ELF-1 (cell line): ENCODE measurements around the gene TBKBP1.

Source experiments
- DNase-seq: peaks from one replicate; pipeline ENCODE4 v3.0.0-alpha.2; 2016; ENCODE audit warnings: low read depth, low spot score

Gene TBKBP1, protein sequence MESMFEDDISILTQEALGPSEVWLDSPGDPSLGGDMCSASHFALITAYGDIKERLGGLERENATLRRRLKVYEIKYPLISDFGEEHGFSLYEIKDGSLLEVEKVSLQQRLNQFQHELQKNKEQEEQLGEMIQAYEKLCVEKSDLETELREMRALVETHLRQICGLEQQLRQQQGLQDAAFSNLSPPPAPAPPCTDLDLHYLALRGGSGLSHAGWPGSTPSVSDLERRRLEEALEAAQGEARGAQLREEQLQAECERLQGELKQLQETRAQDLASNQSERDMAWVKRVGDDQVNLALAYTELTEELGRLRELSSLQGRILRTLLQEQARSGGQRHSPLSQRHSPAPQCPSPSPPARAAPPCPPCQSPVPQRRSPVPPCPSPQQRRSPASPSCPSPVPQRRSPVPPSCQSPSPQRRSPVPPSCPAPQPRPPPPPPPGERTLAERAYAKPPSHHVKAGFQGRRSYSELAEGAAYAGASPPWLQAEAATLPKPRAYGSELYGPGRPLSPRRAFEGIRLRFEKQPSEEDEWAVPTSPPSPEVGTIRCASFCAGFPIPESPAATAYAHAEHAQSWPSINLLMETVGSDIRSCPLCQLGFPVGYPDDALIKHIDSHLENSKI

DNA sequence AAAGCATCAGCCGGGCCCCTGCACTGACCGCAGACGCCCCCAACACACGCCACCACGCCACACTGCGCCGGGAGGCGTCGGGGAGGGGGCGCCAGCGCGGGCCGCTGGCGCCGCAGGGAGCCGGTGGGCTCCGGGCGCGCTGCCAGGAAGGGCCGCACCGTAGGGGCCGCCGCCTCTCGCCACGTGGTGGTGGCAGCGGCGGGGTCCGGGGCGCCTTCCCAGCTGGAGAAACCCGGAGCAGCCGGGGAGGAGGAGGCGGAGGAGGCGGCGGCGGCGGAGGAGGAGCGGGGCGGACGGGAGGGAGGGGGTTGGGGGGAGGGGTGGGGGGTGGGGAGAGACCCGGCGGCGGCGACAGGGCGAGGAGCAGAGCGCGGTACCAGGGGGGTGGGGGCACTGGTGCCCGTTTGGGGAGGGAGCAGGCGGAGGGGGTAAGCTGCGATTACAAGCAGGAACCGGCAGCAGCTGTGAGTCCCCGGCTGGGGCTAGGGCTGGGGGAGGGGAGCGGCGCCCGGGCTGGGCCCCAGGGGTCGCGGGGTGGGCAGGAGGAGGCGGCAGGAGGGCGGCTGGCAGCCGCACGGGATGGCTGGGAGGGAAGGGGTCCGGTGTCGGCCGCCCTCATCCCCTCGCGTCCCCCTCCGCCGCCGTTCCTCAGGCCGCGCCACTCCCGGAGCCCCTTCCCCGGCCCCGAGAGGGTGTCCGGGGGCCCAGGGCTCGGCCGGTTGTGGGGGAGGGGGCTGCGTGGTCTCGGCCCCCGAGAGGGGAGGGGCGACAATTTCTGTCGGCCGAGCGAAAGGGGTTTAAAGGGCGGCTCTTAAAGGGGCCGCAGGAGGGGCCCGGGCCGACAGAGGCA lies at the start of gene TBKBP1:
TBKBP1 (plus strand) TSS at position 431 of the 850 bp plus-strand sequence. CDS start 1,952 bp downstream, outside the sequence.
- DNase-seq, result peak; percentile 84

DNA sequence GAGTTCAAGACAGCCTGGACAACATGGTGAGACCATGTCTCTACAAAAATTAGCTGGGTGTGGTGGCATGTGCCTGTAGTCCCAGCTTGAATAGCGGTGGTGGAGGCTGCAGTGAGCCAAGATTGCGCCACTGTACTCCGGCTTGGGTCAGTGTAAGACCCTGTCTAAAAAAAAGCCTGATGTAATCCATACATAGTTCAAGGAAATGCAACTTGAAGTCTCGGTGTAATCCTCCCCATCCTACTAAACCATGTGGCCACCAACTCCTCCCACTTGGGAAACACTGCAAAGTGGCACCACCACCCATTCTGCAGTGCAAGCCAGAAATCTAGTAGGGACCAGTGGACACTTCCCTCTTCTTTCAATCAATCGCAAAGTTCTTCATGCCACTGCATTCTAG lies 49.6 kb upstream of the TBKBP1 start:
- no peak for DNase-seq

DNA sequence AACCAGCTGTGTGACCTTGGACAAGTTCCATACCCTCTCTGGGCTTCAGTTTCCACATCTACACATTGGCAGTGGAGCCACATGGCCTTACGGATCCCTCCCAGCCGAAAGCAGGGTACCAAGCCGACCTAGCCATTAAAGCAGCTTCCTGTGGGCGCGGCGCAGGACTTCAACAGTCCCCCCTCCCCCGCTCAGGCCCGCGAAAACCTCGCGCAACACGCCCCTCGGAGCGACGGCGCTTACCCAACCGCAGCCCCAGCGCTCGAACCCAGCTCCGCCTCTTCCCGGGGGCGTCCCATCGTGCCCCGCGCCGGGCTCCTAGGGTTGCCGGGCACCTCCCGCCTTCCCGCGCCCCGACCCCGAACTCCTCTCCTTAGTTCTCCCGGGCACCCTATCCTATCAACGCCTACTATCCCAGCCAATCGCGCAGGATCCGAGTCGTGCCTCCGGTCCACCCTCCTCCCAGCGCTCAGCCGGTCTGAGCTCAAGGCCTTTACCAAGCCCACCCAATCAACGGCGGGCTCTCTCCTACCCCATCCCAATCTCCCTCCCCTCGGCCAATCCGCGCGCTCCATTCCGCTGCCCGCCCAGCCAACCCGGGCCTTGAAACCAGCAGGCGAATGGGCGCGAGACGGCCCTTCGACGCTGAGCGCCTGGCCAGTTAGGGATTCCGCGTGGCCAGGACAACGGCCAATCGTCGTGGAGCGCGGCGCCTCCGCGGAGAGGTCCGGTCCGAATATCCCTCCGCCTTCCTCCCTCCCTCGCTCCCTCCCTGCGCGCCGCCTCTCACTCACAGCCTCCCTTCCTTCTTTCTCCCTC lies 44.6 kb upstream of the TBKBP1 start, which contains the start of gene KPNB1:
KPNB1 (plus strand) TSS at position 767 of the 819 bp plus-strand sequence. CDS start 326 bp downstream, outside the sequence.
- peak; percentile 100 for DNase-seq

DNA sequence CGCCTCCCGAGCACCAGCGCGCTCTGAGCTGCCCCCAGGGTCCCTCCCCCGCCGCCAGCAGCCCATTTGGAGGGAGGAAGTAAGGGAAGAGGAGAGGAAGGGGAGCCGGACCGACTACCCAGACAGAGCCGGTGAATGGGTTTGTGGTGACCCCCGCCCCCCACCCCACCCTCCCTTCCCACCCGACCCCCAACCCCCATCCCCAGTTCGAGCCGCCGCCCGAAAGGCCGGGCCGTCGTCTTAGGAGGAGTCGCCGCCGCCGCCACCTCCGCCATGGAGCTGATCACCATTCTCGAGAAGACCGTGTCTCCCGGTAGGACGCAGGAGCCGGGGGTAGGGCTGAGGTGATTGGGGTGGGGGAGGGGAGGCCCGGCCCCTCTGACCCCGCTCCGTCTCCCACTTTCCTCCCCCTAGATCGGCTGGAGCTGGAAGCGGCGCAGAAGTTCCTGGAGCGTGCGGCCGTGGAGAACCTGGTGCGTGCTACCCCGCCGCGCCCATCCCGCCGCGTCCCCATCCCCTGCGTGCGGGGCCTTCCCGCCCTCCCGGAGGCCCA lies 43.9 kb upstream of the TBKBP1 start:
- no peak for DNase-seq

DNA sequence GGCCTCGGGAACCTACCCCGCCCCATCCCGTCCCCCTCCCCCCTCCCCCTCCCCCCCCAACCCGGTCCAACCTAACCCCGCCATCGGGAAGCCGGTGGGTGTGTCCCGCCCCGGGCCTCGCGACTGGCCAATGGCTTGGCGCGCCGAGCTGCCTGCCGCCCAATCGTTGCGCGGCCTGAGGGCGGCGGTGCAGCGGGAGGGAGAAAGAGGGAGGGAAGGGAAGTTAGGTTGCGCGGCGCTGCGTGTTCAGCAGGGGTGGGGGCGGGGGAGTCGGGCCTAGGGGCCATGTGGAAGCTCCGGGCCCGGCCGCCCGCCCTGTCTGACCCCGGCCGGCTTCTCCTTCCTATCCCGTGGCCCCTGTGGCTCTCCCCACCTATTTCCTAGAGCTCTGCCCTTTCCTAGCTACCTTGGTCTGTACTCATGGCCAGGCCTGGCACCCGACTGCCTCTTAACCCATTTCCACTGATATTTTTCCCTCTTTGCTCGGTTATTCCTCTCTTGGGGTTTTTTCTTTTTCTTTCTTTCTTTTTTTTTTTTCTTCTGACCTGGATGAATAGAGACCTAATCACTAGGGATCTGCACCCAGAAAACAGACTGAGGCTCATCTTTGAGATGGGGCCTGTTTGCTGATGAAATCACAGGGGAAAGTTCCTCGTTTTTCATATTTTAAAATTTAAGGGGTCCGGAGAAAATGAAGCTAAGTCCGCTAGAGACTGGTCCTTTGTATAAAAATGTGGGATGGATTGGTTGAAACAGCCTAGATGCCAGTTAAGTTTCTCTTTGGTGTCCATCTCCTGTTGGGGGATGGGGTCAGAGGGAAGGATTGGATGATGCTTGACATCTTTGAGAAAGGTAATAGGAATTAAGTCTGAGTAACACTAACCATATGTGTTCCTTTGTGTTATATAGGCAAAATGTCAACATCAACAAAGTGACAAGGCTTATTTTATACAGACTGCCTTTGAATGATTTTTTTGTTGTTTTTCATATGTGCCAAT lies 43.1 kb upstream of the TBKBP1 start:
- DNase-seq, result peak; percentile 97

DNA sequence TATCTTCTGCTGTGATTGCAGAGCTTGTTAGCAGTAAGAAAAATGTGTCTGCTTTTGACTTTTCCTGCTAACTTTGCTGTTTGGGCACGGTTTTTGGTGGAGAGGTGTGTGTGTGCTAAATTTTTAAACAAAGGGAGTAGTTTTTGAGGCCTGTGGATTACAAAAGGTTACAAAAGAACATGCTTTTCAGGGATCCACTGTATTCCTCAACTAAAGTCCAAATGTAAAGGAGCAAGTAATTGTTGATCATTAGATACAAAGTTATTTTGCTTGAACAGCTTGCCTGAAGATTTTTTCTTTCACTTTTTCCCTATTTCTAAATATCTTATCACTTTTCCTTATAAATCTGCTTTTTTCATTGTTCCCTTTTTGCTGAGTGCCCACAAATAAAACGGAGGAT lies 42.3 kb upstream of the TBKBP1 start:
- DNase-seq, result no peak

DNA sequence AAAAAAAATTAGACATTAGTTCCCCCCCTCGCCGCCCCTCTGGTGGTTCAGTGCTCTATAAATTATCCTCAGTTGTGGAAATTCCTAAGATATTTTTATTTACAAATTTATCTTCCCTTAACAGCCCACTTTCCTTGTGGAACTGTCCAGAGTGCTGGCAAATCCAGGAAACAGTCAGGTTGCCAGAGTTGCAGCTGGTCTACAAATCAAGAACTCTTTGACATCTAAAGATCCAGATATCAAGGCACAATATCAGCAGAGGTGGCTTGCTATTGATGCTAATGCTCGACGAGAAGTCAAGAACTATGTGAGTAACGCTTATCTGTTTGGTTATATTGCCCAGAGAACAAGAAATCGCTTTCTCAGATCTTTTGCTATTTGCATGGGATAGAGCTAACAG lies 41.4 kb upstream of the TBKBP1 start:
- DNase-seq, result no peak

DNA sequence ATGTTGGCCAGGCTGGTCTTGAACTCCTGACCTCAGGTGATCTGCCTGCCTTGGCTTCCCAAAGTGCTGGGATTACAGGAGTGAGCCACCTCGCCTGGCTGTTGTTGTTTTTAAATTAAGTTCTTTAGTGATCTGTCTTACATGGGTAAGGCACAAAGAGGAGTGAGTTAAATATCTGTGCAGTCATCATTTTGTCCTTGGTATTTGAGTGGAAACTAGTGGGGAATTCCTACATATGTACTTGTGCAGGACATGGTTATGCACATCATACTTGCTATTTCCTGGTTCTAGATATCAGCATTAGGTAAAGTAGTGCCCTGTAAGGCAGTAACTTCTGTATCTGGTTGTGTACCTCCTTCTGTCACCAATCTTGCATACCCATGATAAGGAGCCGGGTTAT lies 40.5 kb upstream of the TBKBP1 start:
- no peak for DNase-seq

DNA sequence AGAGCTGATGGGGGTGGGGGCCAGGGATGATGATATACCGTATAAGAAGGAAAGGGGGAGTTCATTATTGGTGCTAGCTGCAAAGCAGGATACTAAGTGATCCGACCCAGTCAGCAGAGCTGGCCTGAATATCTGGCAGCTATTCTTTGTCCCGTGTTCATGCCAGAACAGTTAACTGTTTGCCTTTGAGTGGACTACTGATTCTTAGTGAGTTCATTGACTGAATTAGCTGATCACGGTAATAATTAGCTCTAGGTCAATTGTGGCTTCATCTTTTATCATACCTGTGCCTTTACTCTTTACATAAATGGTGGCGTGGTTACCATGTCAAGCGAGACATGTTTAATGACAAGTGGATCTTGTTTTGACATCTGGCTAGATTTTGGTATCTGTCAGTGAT lies 39.0 kb upstream of the TBKBP1 start:
- no peak for DNase-seq

DNA sequence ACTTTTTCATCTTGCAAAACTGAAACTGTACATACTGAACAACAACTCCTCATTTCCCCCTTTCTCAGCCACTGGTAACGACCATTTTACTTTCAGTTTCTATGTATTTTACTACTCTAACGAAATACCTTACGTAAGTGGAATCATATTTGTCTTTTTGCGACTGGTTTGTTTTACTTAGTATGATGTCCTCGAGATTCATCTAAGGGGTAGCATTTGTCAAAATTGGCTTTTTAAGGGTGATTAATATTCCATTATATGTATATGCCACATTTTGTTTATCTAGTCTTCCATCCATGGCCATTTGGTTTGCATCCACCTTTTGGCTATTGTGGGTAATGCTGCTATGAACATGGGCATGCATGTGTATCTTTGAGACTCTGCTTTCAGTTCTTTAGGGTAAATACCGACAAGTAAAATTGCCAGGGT lies 33.9 kb upstream of the TBKBP1 start:
- no peak for DNase-seq

DNA sequence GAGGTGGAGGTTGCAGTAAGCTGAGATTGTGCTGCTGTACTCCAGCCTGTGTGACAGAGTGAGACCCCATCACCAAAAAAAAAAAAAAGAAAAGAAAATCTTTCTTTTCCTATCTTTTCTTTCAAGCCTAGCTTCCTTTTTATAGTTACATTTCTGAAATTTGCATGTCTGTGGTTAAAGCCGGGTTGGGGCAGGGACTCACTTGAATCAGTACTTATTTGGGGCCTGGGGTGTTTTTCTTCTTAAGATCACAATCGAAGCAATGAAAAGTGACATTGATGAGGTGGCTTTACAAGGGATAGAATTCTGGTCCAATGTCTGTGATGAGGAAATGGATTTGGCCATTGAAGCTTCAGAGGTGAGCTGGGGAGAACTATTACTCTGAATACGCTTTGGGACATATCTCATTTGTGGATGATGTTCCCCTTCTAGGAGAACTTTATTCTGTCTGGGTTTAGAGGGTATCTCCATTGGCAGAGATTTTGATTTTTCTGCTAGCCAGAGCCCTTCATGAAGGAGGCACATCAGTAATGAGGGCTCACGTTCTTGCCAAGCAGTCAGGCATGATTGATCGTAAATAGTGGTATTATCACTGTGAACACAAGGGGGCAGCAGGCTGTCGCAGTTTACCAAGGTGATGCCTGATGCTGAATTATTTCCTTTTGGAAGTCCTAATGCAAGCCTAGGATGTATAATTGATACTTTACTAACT lies 29.9 kb upstream of the TBKBP1 start:
- DNase-seq, result peak; percentile 67

DNA sequence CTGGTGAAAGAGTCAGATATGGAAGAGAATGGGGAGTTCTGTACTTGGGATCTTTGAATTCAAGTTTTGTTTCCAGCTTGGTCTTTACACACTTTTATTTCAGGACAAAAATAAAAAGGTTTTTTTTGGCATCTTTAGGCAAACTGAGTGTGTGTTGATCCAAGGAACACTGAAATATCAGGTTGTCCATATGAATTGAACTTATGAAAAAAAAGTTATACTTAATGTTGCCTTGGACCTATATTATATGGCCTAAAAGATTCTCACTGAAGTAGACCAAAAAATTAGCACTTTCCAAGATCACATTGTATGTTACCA lies 29.4 kb upstream of the TBKBP1 start:
- no peak for DNase-seq

DNA sequence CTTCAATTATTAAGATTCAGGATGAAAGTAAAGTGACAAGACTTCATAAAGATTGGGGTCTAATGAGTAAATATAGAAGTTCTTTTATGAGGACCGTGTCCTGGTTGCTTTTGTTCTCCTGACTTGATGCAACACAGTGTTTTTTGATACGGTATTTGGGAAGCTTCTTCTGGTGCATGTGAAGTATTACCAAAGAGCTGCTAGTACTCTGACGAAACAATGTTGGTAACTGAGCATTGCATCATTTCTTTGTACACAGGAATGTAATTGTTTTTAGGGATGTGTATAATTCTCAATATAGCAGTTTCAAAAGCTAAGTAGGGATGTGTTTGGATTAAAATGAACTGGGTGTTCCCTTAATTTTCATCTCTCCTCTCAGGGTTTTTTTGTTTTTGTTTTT lies 28.3 kb upstream of the TBKBP1 start:
- DNase-seq, result no peak

DNA sequence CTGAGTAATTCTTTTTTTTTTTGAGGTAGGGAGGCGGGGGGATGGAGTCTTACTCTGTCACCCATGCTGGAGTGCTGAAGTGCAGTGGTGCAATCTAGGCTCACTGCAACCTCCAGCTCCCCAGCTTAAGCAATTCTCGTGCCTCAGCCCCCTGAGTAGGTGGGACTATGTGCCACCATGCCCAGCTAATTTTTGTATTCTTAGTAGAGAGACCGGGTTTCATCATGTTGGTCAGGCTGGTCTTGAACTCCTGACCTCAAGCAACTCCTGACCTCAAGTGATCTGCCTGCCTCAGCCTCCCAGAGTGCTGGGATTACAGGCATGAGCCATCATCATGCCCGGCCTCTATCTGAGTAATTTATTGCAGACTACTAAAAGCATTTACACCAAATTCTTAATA lies 24.9 kb upstream of the TBKBP1 start:
- DNase-seq, result no peak

DNA sequence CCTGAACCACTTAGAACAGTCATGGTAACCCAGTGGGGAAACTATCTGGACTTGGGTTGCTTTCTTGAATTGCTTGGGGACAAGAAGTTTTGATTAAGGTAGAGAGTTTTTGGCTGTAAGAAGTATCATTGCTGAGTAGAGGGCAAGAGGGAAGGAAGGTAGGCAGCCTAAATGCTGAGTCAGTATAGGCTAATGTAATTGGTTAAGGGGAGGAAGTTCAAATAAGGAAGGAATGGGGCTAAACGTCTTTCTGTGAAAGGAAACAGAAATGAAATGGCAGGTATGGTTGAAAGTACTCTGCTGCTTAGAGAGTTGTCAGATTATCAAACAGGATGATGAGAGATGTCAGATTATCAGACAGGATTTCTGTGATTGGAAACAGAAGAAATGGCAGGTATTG lies 23.9 kb upstream of the TBKBP1 start:
- no peak for DNase-seq

DNA sequence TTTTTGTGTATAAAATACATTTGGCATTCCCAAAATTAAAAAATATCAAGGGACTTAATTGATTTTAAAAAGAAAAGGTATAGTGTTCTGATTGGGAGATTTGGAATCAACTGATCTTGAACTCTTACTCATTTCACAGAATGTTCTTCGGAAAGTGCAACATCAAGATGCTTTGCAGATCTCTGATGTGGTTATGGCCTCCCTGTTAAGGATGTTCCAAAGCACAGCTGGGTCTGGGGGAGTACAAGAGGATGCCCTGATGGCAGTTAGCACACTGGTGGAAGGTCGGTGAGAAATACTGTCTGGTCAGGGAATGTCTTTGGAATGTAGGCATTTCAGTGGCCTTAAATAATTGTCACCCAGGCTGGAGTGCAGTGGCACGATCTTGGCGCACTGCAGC lies 19.5 kb upstream of the TBKBP1 start:
- no peak for DNase-seq

DNA sequence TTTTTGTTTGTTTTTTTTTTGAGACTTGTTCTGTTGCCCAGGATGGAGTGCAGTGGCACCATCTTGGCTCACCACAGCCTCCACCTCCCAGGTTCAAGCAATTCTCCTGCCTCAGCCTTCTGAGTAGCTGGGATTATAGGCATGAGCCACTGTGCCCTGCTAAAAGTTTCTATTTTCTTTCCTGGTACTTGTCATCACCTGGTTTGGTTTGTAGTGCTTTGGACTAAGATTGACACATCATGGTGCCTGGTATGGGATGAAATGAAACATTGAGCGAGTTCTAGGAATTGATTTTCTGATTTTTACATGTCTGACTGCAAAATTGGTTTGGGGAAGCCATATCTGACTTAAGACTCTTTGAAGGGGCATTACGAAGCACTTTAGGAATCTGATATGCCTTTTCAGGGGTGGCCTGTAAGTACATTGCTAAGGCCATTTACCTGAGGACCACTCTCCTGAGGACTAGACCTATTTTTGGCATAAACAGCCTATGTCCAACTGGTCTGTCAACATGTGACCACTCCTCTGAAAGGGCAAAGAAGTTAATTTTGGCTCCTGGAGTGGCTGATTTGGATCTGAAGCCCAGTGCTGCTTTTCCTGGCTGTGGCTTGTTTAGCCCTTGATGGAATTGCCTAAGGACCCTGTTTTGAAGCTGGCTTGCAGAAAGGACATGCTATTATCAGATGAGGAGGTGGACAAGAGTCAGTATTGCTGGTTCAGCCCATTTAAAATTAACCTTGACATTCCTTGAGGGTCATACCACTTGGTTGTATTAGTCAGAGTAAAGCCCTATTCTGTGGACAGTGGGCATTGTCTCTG lies 18.4 kb upstream of the TBKBP1 start:
- no peak for DNase-seq

DNA sequence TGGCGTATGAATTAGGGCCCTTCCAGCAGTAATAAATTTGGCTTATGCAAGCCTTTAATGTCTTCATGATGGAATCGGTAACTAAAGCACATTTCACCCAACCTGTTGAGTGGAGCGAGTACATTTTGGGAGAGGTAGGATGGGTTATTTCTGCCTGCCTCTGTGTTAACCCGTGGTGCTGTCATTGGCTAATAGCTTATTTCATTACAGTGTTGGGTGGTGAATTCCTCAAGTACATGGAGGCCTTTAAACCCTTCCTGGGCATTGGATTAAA lies 17.8 kb upstream of the TBKBP1 start:
- DNase-seq, result no peak
